ENCODE measurements around the gene KCNT1. TPM values are rescaled to one million over a fixed set of nuclear protein-coding genes. Genes with fewer than 3 reads are reported as not detected.

Gene KCNT1
- polyA plus RNA-seq, 1 donor (not counting 4 experiments of a cell fraction or from before 2014, with no cell fraction given) = not detected

- H3K27me3 ChIP-seq (ENCODE audit: control insufficient read depth, extremely low read depth, insufficient read depth, low read length) = peaks cover 5% of the 10 kb centered on the region
- dilution Hi-C loops (cut with MboI; ENCODE audit: extremely low pct_ligation_motif_present, low sequenced_read_pairs) = no loop called here
- H4K20me1 ChIP-seq (ENCODE audit: control insufficient read depth, extremely low read depth, insufficient read depth, low read length) = no peaks in the 10 kb centered on the region
- H3K4me3 ChIP-seq (ENCODE audit: control insufficient read depth in 2 of 3, extremely low read depth in 1 of 3, insufficient read depth in 2 of 3, low read depth in 1 of 3, low read length in 3 of 3) = no peak overlapping the region
- DNase-seq (ENCODE audit: low read depth, low spot score) (no peak), FAIRE-seq (no peak)
- H3K79me2 ChIP-seq (ENCODE audit: control insufficient read depth, insufficient read depth, low read length) = no peaks in the 10 kb centered on the region
- no peak overlapping the region for H3K4me2 ChIP-seq (ENCODE audit: control insufficient read depth, extremely low read depth, insufficient read depth, low read depth, low read length)
- H3K27ac ChIP-seq (ENCODE audit: control insufficient read depth, insufficient read depth, low read length) = no peak overlapping the region
- H3K36me3 ChIP-seq (ENCODE audit: control insufficient read depth in 2 of 2, extremely low read depth in 1 of 2, insufficient read depth in 2 of 2, low read length in 2 of 2) = no peaks in the 10 kb centered on the region
- H3K4me1 ChIP-seq (ENCODE audit: control insufficient read depth, extremely low read depth, insufficient read depth, low read length) = no peaks in the 10 kb centered on the region
- no peaks in the 10 kb centered on the region for H3K9me3 ChIP-seq (ENCODE audit: control insufficient read depth, low read depth, low read length)
- H3K9me1 ChIP-seq (ENCODE audit: control insufficient read depth, extremely low read depth, insufficient read depth, low read length) = no peaks in the 10 kb centered on the region
- no peak overlapping the region for H3K9ac ChIP-seq (ENCODE audit: control insufficient read depth, extremely low read depth, insufficient read depth, low read length)
- TF ChIP-seq, protein P1, sequence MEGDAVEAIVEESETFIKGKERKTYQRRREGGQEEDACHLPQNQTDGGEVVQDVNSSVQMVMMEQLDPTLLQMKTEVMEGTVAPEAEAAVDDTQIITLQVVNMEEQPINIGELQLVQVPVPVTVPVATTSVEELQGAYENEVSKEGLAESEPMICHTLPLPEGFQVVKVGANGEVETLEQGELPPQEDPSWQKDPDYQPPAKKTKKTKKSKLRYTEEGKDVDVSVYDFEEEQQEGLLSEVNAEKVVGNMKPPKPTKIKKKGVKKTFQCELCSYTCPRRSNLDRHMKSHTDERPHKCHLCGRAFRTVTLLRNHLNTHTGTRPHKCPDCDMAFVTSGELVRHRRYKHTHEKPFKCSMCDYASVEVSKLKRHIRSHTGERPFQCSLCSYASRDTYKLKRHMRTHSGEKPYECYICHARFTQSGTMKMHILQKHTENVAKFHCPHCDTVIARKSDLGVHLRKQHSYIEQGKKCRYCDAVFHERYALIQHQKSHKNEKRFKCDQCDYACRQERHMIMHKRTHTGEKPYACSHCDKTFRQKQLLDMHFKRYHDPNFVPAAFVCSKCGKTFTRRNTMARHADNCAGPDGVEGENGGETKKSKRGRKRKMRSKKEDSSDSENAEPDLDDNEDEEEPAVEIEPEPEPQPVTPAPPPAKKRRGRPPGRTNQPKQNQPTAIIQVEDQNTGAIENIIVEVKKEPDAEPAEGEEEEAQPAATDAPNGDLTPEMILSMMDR (optimal IDR thresholded peaks at IDR 0.05 in 1 of 3, IDR thresholded peaks at IDR 0.05 in 1 of 3, conservative IDR thresholded peaks at IDR 0.05 in 1 of 3; ENCODE audit: extremely low read depth in 1 of 3, insufficient read depth in 2 of 3, low read length in 3 of 3) = no peak
- TF ChIP-seq EZH2 (IDR thresholded peaks at IDR 0.05; ENCODE audit: low read length) = no peak
- no peak overlapping the region for H2AFZ ChIP-seq (ENCODE audit: control insufficient read depth, low read length)
These were observed 91.5 kb downstream of the KCNT1 start for GRCh38 chr9:135793221-135794056.

DNA sequence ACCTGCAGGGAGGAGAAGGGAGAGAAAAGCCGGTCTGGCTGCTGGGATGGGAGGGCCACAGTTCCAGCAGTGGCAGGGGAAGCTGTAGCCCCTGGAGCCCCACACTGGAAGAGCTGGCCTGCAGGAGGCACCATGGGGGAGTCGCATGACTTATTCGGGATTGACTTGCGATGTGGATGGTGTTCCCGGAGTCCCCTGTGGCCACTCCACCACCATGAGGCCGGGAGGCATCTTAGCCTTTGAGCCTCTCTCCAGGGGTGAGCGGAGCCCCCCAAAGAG lies 92.0 kb downstream of the KCNT1 start:
- no peaks in the 10 kb centered on the region for H3K4me1 ChIP-seq (ENCODE audit: control insufficient read depth, extremely low read depth, insufficient read depth, low read length)
- H3K27me3 ChIP-seq (ENCODE audit: control insufficient read depth, extremely low read depth, insufficient read depth, low read length) = peaks cover 5% of the 10 kb centered on the region
- TF ChIP-seq, protein P1 (optimal IDR thresholded peaks at IDR 0.05 in 1 of 3, IDR thresholded peaks at IDR 0.05 in 1 of 3, conservative IDR thresholded peaks at IDR 0.05 in 1 of 3; ENCODE audit: extremely low read depth in 1 of 3, insufficient read depth in 2 of 3, low read length in 3 of 3) = no peak
- no peak for TF ChIP-seq EZH2 (IDR thresholded peaks at IDR 0.05; ENCODE audit: low read length)
- no peak for FAIRE-seq
- no peaks in the 10 kb centered on the region for H3K79me2 ChIP-seq (ENCODE audit: control insufficient read depth, insufficient read depth, low read length)
- no peak overlapping the region for H3K9ac ChIP-seq (ENCODE audit: control insufficient read depth, extremely low read depth, insufficient read depth, low read length)
- no peak overlapping the region for H2AFZ ChIP-seq (ENCODE audit: control insufficient read depth, low read length)
- H3K36me3 ChIP-seq (ENCODE audit: control insufficient read depth in 2 of 2, extremely low read depth in 1 of 2, insufficient read depth in 2 of 2, low read length in 2 of 2) = no peaks in the 10 kb centered on the region
- no peak overlapping the region for H3K27ac ChIP-seq (ENCODE audit: control insufficient read depth, insufficient read depth, low read length)
- no peaks in the 10 kb centered on the region for H4K20me1 ChIP-seq (ENCODE audit: control insufficient read depth, extremely low read depth, insufficient read depth, low read length)
- no peaks in the 10 kb centered on the region for H3K9me3 ChIP-seq (ENCODE audit: control insufficient read depth, low read depth, low read length)
- H3K4me2 ChIP-seq (ENCODE audit: control insufficient read depth, extremely low read depth, insufficient read depth, low read depth, low read length) = no peak overlapping the region
- DNase-seq (ENCODE audit: low read depth, low spot score) = no peak
- no peak overlapping the region for H3K4me3 ChIP-seq (ENCODE audit: control insufficient read depth in 2 of 3, extremely low read depth in 1 of 3, insufficient read depth in 2 of 3, low read depth in 1 of 3, low read length in 3 of 3)
- dilution Hi-C loops (cut with MboI; ENCODE audit: extremely low pct_ligation_motif_present, low sequenced_read_pairs) = no loop called here
- H3K9me1 ChIP-seq (ENCODE audit: control insufficient read depth, extremely low read depth, insufficient read depth, low read length) = no peaks in the 10 kb centered on the region

Data from keratinocyte (primary cell).